Astrocyte of the cerebellum (primary cell): ENCODE measurements around the gene RYR2.

Experiments
- DNase-seq: peaks from one replicate; pipeline ENCODE4 v3.0.0-alpha.2; 2011; ENCODE audit warnings: low read depth
- H3K4me3 ChIP-seq: 2 replicates; pipeline ENCODE4 v1.5.1; 2011; ENCODE audit warnings: mild to moderate bottlenecking, low read depth, low read length, moderate library complexity
- CTCF ChIP-seq: IDR thresholded peaks from 2 replicates; pipeline ENCODE4 v1.5.1; 2012; ENCODE audit warnings: low read length, low read depth, moderate library complexity, mild to moderate bottlenecking; ENCODE audit errors: missing control alignments
- in situ Hi-C: cut with HindIII; loops from 2 replicates; pipeline ENCODE4 v1.10.0; 2017; ENCODE audit warnings: low sequenced_read_pairs

RYR2 gene

GRCh38 chr1:237166593-237167101 is 124.7 kb downstream of the RYR2 start:
- in situ Hi-C loops = no loop called here
- TF ChIP-seq CTCF = no peak
- peak; percentile 5 for DNase-seq
- H3K4me3 ChIP-seq = no peak overlapping the region

GRCh38 chr1:237170149-237170548 is 128.2 kb downstream of the RYR2 start:
- no peak for TF ChIP-seq CTCF
- no peak overlapping the region for H3K4me3 ChIP-seq
- in situ Hi-C loops = no loop called here
- no peak for DNase-seq

GRCh38 chr1:237171454-237172117 is 129.6 kb downstream of the RYR2 start:
- in situ Hi-C loops = no loop called here
- no peak overlapping the region for H3K4me3 ChIP-seq
- DNase-seq = peak; percentile 9
- no peak for TF ChIP-seq CTCF

GRCh38 chr1:237172118-237172485 is 130.1 kb downstream of the RYR2 start:
- DNase-seq = no peak
- in situ Hi-C loops = no loop called here
- no peak overlapping the region for H3K4me3 ChIP-seq
- no peak for TF ChIP-seq CTCF

- no peak for DNase-seq
- in situ Hi-C loops = no loop called here
- no peak for TF ChIP-seq CTCF
- no peak overlapping the region for H3K4me3 ChIP-seq
These were observed 137.5 kb downstream of the RYR2 start for GRCh38 chr1:237179503-237179902.

GRCh38 chr1:237180256-237180655 is 138.3 kb downstream of the RYR2 start:
- in situ Hi-C loops = loop anchor here (5.0 kb wide), 1 partner anchor 68 kb away; no protein-coding TSS in a partner anchor
- TF ChIP-seq CTCF = no peak
- H3K4me3 ChIP-seq = no peak overlapping the region
- no peak for DNase-seq
